ENCODE measurements around the gene GAS7. TPM values are rescaled to one million over a fixed set of nuclear protein-coding genes. Genes with fewer than 3 reads are reported as not detected.

GAS7 gene
- total and polyA plus RNA-seq, 9 of the 15 experiments (the other 6 are each of a cell fraction or from before 2014, with no cell fraction given) = 0.11 to 0.33 TPM; not detected in 7

GRCh38 chr17:10135539-10136257, 62.7 kb downstream of the GAS7 start:
- intact Hi-C loops (cut with micrococcal nuclease) (no loop called here), in situ Hi-C loops (cut with MboI) (no loop called here)
- Histone ChIP-seq H3K4me1 (replicated peaks in 1 of 2; ENCODE audit: control insufficient read depth in 2 of 2, insufficient read depth in 2 of 2, low read length in 2 of 2) (no peaks in the 10 kb centered on the region), H3K27me3 (ENCODE audit: control insufficient read depth in 2 of 2, insufficient read depth in 2 of 2, low read length in 2 of 2) (no peaks in the 10 kb centered on the region), H3K4me2 (ENCODE audit: insufficient read depth, low read length) (no peak overlapping the region), H3K9me3 (replicated peaks; ENCODE audit: control insufficient read depth, insufficient read depth, low read depth, low read length) (no peaks in the 10 kb centered on the region), H3K36me3 (ENCODE audit: control insufficient read depth, insufficient read depth, low read length) (no peaks in the 10 kb centered on the region), H2AFZ (ENCODE audit: low read depth, low read length) (no peak overlapping the region), H3K79me2 (ENCODE audit: control insufficient read depth, insufficient read depth, low read length) (no peaks in the 10 kb centered on the region), H3K27ac (ENCODE audit: extremely low read depth, low read depth, low read length) (no peak overlapping the region), H3K9me1 (ENCODE audit: control insufficient read depth, insufficient read depth, low read length) (no peaks in the 10 kb centered on the region), H3K4me3 (no peak overlapping the region), H3K9ac (ENCODE audit: insufficient read depth in 1 of 2, low read depth in 2 of 2, low read length in 2 of 2) (no peak overlapping the region), H4K20me1 (replicated peaks; ENCODE audit: control insufficient read depth, insufficient read depth, low read length) (no peaks in the 10 kb centered on the region)
- no peak for DNase-seq (ENCODE audit: extremely low read depth in 1 of 4, low spot score in 3 of 4)
- WGBS (ENCODE audit: insufficient coverage, low coverage, missing lambda C conversion rate) = 0% methylated on average over 11 of the region's 12 CpGs
- POLR2A ChIA-PET = interaction anchor here (0.6 kb wide), 1 partner anchor 377 kb away, joined by 3 read pairs; no protein-coding TSS in a partner anchor
- CTCF ChIA-PET (ENCODE audit: low intra/inter-chr PET ratio) = no interaction called here
- ATAC-seq = no peak
- BruUV-seq (replicated peaks) = no TSS peak
- peak; percentile 14; the same call in 1 of the 2 replicates for TF ChIP-seq VEZF1 (CRISPR knock-in tag; IDR thresholded peaks at IDR 0.05)
- TF ChIP-seq MAFG (tag; conservative IDR thresholded peaks at IDR 0.05) = no peak
- no peak for FAIRE-seq

GRCh38 chr17:10130677-10131076, 67.7 kb downstream of the GAS7 start:
- Histone ChIP-seq H3K27me3 (ENCODE audit: control insufficient read depth in 2 of 2, insufficient read depth in 2 of 2, low read length in 2 of 2) (no peaks in the 10 kb centered on the region; a peak in 1 of 5 replicates), H3K9me3 (replicated peaks; ENCODE audit: control insufficient read depth, insufficient read depth, low read depth, low read length) (no peaks in the 10 kb centered on the region), H3K9ac (ENCODE audit: insufficient read depth in 1 of 2, low read depth in 2 of 2, low read length in 2 of 2) (no peak overlapping the region), H3K9me1 (ENCODE audit: control insufficient read depth, insufficient read depth, low read length) (no peaks in the 10 kb centered on the region), H3K4me2 (ENCODE audit: insufficient read depth, low read length) (no peak overlapping the region), H3K36me3 (ENCODE audit: control insufficient read depth, insufficient read depth, low read length) (no peaks in the 10 kb centered on the region), H3K4me3 (no peak overlapping the region), H3K4me1 (replicated peaks in 1 of 2; ENCODE audit: control insufficient read depth in 2 of 2, insufficient read depth in 2 of 2, low read length in 2 of 2) (no peaks in the 10 kb centered on the region), H3K27ac (ENCODE audit: extremely low read depth, low read depth, low read length) (no peak overlapping the region), H2AFZ (ENCODE audit: low read depth, low read length) (no peak overlapping the region), H3K79me2 (ENCODE audit: control insufficient read depth, insufficient read depth, low read length) (no peaks in the 10 kb centered on the region), H4K20me1 (replicated peaks; ENCODE audit: control insufficient read depth, insufficient read depth, low read length) (no peaks in the 10 kb centered on the region)
- ATAC-seq = no peak
- DNase-seq (ENCODE audit: extremely low read depth in 1 of 4, low spot score in 3 of 4) = no peak
- no TSS peak for BruUV-seq (replicated peaks)
- in situ Hi-C loops (cut with MboI) = no loop called here
- CTCF ChIA-PET (ENCODE audit: low intra/inter-chr PET ratio) = no interaction called here
- POLR2A ChIA-PET = no interaction called here
- TF ChIP-seq KLF6 (CRISPR knock-in tag; IDR thresholded peaks at IDR 0.05; ENCODE audit: borderline replicate concordance) = no peak
- no peak for TF ChIP-seq HCFC1 (IDR thresholded peaks at IDR 0.05; ENCODE audit: low read depth, low read length)
- TF ChIP-seq TBP (optimal IDR thresholded peaks at IDR 0.05; ENCODE audit: low read depth, low read length) = no peak
- no peak for TF ChIP-seq SNRNP70 (optimal IDR thresholded peaks at IDR 0.05; ENCODE audit: low read depth, low read length)
- no peak for TF ChIP-seq MAFK (IDR thresholded peaks at IDR 0.05; ENCODE audit: low read length)
- TF ChIP-seq BRF1 (IDR thresholded peaks at IDR 0.05; ENCODE audit: borderline replicate concordance, extremely low read depth, insufficient read length) = no peak
- TF ChIP-seq BDP1 (IDR thresholded peaks at IDR 0.05; ENCODE audit: insufficient read depth, insufficient read length) = no peak
- TF ChIP-seq KDM5B (IDR thresholded peaks at IDR 0.05; ENCODE audit: insufficient replicate concordance, low read depth, low read length) = no peak
- no peak for TF ChIP-seq JUND (IDR thresholded peaks at IDR 0.05; ENCODE audit: borderline replicate concordance, low read depth, low read length)
- TF ChIP-seq JUND (tag; IDR thresholded peaks at IDR 0.05; ENCODE audit: borderline replicate concordance, low read depth, low read length) = no peak
- TF ChIP-seq CBX8 (IDR thresholded peaks at IDR 0.05; ENCODE audit: borderline replicate concordance, extremely low read depth, low read depth, low read length, poor library complexity, severe bottlenecking) = no peak
- TF ChIP-seq ZNF668 (CRISPR knock-in tag; IDR thresholded peaks at IDR 0.05) = no peak
- no peak for FAIRE-seq
- 0% methylated on average over 3 of the region's 5 CpGs for WGBS (ENCODE audit: insufficient coverage, low coverage, missing lambda C conversion rate)
- intact Hi-C loops (cut with micrococcal nuclease) = no loop called here
